Measurements from ENCODE around the gene EPDR1.

EPDR1 gene

DNA sequence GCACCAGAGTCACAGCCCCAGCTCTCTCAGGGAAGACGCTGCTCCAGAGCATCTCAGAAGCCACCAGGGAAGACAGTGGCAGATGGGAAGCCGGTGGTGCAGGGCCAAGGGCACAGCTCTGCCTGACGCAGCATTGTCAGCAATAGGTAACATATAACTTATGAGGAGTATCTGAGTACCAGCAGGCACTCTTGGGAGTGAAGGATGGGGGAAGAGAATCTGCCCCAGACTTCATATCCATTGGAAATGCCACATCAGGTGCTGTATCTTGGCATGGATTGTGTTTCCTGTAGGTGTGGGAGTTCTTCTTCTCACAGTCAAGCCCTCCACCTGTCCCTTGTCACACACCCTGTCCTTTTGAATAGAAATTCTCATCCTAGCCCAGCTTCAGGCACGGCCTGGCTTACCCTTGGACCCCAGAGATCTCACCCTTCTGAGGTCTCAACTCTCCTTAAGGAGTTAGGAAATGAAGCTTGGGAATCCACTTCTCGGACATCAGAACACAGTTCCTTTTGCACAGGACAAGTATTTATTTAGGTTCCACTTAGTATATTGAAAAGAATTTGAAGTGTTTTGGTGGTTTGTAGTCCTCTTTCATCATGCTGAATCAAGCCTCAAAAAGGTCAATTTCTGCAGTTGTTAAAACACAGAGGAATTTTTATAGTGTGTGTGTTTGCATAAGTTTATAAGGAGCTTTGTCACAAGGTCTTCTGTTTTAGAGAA, 9.9 kb downstream of the EPDR1 start:
- peak overlapping the region; percentile 50 for H3K27ac ChIP-seq
- in situ Hi-C loops (cut with HindIII; ENCODE audit: low pct_ligation_motif_present, low sequenced_read_pairs): no loop called here
- H3K27me3 ChIP-seq (replicated peaks): no peaks in the 10 kb centered on the region
- H3K4me3 ChIP-seq (ENCODE audit: low read depth, low read length): no peak overlapping the region
- DNase-seq: peak; percentile 45
- TF ChIP-seq, protein P1, sequence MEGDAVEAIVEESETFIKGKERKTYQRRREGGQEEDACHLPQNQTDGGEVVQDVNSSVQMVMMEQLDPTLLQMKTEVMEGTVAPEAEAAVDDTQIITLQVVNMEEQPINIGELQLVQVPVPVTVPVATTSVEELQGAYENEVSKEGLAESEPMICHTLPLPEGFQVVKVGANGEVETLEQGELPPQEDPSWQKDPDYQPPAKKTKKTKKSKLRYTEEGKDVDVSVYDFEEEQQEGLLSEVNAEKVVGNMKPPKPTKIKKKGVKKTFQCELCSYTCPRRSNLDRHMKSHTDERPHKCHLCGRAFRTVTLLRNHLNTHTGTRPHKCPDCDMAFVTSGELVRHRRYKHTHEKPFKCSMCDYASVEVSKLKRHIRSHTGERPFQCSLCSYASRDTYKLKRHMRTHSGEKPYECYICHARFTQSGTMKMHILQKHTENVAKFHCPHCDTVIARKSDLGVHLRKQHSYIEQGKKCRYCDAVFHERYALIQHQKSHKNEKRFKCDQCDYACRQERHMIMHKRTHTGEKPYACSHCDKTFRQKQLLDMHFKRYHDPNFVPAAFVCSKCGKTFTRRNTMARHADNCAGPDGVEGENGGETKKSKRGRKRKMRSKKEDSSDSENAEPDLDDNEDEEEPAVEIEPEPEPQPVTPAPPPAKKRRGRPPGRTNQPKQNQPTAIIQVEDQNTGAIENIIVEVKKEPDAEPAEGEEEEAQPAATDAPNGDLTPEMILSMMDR (IDR thresholded peaks at IDR 0.05; ENCODE audit: low read depth, low read length, missing control alignments): no peak
- H3K36me3 ChIP-seq (replicated peaks): no peaks in the 10 kb centered on the region

DNA sequence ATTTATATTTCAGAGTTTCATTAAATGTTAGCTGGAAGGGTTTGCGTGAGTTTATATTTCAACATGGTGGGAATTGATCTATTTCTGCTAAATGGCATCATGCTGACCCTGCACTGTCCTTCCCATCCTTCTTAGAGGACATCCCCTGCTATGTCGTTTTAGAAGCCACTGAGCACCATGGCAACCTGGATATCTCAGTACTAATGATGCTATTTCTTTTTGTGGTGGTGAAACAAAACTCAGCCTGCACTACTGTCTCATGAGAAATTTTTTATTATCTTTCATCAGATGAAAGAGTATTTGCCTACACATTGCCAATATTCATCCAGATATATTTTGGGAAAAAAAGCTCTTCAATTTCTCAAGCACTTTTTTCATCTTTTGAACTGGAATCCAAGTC, 12.1 kb downstream of the EPDR1 start:
- H3K4me3 ChIP-seq (ENCODE audit: low read depth, low read length): no peak overlapping the region
- TF ChIP-seq, protein P1 (IDR thresholded peaks at IDR 0.05; ENCODE audit: low read depth, low read length, missing control alignments): no peak
- H3K27me3 ChIP-seq (replicated peaks): no peaks in the 10 kb centered on the region
- in situ Hi-C loops (cut with HindIII; ENCODE audit: low pct_ligation_motif_present, low sequenced_read_pairs): no loop called here
- H3K27ac ChIP-seq: no peak overlapping the region
- DNase-seq: no peak
- H3K36me3 ChIP-seq (replicated peaks): no peaks in the 10 kb centered on the region

DNA sequence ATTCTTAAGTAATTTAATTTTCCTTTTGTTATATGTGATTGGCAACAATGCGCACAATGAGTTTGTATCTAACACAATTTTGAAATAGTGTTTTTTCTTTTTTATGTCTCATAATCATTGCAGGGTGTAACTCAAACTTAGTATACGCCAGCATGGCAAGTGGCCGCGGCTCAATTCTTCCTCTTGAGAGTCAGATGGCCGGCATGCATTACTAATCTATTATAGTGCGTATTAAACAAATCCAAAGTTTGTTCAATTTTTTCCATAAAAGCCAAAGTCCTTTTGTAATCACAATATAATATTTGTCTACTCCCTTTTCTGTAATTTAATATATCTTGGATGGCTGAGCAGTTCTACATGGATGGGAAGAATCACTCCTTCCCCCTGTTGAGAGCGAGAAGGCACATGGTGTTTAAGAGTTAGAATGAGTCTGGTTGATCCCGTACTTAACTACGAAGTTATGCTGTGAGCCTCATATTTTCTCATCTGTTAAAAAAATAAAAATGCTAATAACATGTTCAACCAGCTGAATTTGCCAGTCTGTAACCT, 12.7 kb downstream of the EPDR1 start:
- no peak for DNase-seq
- H3K36me3 ChIP-seq (replicated peaks): no peaks in the 10 kb centered on the region

DNA sequence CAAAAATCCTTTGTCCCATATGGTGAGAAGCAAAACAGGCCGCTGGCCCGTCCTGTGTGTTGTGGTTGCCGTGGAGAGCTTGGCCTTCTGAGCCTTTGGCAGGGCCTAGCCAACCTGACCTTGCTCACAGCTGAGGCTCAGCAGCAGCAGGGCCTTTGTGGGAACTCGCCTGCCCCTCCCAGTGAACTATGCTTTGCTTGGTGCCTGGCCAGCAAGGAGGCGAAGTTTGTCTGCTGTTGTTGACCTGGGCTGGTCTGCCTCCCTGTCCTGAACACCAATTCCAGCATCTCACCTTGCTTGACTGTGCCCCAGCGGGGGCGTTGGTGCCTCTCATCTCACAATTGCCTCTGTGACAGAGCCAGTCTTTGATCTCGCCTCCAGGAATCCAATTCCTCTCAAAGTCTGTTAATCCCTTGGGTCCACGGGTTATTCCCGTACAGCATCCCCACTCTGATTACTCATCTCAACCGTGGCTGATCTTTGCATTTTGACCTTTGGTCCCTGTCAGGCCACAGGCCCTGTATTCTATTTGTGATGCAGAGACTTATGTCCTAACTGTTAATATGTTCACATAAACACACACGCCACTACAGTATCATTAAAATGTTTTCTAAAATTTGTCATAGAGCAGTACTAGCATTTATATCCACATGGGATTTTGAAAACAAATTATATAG, 22.6 kb downstream of the EPDR1 start:
- peak; percentile 60 for DNase-seq
- TF ChIP-seq, protein P1 (IDR thresholded peaks at IDR 0.05; ENCODE audit: low read depth, low read length, missing control alignments): no peak
- Histone ChIP-seq H3K4me3 (ENCODE audit: low read depth, low read length) (no peak overlapping the region), H3K27me3 (replicated peaks) (no peaks in the 10 kb centered on the region), H3K27ac (peak overlapping the region; percentile 54), H3K36me3 (replicated peaks) (no peaks in the 10 kb centered on the region)
- in situ Hi-C loops (cut with HindIII; ENCODE audit: low pct_ligation_motif_present, low sequenced_read_pairs): no loop called here

More for the DNA sequence above, 12.7 kb downstream of the EPDR1 start:
- Histone ChIP-seq H3K27ac (no peak overlapping the region), H3K27me3 (replicated peaks) (no peaks in the 10 kb centered on the region), H3K4me3 (ENCODE audit: low read depth, low read length) (no peak overlapping the region)
- in situ Hi-C loops (cut with HindIII; ENCODE audit: low pct_ligation_motif_present, low sequenced_read_pairs): no loop called here
- TF ChIP-seq, protein P1 (IDR thresholded peaks at IDR 0.05; ENCODE audit: low read depth, low read length, missing control alignments): no peak

DNA sequence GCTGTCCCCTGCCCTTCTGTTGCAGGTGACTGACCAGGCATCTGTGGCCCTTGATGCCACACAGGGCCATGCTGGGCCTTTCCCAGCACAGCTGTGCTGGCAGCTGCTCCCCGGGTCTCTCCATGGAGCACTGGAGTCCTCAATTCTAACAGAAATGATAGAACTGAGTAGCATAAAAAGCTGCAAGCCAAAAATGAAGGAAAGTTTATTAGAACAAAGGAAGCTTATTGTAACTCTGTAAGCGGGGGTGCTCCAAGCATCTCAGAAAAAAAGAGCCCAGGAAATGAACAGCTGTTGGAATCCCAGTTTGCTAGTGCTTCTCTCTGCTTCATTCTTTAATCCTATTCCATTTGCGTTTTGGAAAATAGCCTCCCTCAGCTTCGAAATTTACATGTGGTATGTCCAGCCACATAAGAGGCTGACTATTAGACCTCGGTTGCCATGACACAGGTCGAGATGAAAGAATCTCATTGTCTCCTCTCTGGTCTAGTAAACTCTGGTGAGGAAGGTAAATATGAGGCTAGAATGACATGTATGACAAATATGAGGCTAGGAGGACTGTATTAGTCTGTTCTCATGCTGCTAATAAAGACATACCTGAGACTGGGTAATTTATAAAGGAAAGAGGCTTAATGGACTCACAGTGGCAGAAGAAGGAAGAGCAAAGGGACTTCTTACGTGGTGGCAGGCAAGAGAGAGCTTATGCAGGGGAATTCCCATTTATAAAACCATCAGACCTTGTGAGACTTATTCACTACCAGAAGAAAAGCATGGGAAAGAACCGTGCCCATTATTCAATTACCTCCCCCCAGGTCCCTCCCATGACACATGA, 23.7 kb downstream of the EPDR1 start:
- H3K27ac ChIP-seq: no peak overlapping the region
- no peak for DNase-seq
- no peak overlapping the region for H3K4me3 ChIP-seq (ENCODE audit: low read depth, low read length)
- TF ChIP-seq, protein P1 (IDR thresholded peaks at IDR 0.05; ENCODE audit: low read depth, low read length, missing control alignments): no peak
- H3K36me3 ChIP-seq (replicated peaks): no peaks in the 10 kb centered on the region
- in situ Hi-C loops (cut with HindIII; ENCODE audit: low pct_ligation_motif_present, low sequenced_read_pairs): no loop called here
- no peaks in the 10 kb centered on the region for H3K27me3 ChIP-seq (replicated peaks)

All from brain microvascular endothelial cell (primary cell).